NCI-H2196 (cell line): ENCODE measurements around the gene NALCN.
A peak's percentile ranks its signal among the peaks of the same experiment; 100 is the strongest.

Experiments used
- DNase-seq: peaks from one replicate; lab custom pipeline; 2025; ENCODE audit not compliant: unreplicated experiment; lab: John Stamatoyannopoulos, UW

NALCN gene

DNA sequence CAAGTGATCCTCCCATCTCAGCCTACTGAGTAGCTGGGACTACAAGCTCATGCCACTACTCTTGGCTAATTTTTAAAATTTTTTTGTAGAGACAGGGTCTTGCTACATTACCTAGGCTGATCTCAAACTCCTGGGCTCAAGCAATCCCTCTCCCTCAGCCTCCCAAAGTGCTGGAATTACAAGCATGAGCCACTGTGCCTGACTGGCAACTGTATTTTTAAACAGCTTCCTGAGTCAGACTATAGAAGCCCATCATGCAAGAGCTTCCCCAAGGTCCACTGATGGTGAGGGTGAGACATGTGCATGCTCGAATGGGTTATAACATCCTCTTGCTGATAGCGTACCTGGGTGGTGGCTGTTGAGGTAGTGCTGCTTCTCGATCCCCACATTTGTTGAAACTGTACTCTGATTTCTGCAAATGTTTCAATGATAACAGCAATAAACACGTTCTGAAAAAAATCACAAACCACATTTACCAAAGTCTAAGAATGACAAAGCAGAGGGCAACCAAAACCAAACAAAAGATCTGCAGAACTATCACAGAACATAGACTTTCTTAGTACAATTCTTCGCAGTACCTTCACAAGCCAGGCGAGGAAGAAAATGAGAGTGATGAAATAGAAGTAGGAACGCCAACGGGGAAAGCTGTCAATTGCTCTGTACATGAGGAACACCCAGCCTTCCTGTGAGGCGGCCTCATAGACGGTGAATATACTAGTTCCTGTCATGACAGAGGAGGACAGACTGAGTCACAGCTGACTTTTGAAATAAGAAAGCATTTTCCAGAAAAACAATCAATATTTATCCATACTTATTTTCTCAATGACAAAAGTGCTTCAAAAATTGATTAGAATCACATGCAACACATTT, 124.4 kb downstream of the NALCN start:
- no peak for DNase-seq

DNA sequence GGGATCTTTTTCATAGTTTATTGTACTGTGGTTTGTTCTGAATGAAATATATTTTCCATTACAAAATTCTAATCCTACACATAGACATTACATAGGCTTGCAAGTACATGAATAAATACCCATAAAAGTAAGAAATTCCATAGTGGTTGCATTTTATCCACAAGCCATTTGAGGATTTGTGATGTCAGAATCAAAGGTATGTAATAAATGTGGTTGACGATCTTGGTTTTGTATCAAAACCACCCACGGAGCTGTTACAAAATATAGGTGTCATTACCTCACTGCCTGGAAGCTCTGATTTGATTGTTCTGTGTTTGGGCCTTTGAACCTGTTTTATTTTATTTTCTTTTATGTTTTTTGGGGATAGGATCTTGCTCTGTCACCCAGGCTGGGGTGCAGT, 125.1 kb downstream of the NALCN start:
- DNase-seq = no peak

DNA sequence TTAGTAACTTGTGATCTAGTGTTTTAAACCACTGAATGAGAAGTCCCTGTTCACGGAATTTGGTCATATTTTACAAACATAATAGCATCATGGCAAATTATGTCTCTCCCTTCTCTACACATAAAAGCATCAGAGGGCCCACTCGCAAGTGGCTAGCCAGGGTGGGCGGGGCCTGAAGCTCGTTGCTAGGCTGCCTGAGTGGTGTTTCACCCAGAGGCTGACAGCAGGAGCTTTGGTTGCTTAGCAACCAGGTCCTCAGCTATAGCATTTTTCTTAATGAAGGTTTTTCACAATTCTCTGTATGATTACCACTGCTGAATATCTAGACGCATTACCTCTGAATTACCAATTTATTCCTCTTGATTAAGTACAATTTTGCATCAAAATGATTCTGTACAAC, 126.5 kb downstream of the NALCN start:
- DNase-seq = peak; percentile 4

DNA sequence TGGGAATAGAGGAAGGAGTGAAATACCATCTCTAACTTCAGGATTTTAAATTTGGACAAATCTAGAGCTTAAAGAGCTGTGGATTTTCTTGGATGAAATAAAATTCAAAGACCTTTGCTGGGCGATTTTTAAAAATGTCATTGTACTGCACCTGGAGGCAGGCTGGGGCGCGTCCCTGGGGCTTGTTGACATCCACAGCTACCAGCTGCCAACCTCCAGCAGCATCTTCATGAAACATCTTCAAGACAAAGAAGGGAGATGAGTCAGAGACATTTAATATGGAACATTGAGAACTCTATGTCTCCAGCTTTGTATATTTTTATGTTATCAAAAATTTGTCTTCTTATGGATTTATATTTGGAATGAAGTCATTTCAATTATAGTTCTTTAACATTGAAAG, 132.5 kb downstream of the NALCN start:
- no peak for DNase-seq

DNA sequence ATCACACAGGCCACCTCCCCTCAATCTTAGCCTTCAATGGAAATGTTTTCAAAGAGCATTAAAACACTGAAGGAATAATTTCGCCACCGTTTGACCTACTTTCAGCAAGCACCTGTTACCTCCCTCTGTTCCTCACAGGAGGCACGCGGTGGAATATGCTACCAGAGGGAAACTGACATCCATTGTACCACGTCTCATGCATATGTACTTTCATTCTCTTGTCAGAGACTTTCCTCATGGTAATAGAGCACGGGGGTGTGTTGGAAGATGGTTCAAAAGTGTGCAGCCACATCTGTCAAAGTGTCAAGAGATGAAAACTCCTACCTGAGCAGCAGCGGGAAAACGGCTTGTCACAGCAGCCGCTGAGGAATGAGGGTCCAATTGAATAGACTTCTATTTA, 143.4 kb downstream of the NALCN start:
- no peak for DNase-seq

DNA sequence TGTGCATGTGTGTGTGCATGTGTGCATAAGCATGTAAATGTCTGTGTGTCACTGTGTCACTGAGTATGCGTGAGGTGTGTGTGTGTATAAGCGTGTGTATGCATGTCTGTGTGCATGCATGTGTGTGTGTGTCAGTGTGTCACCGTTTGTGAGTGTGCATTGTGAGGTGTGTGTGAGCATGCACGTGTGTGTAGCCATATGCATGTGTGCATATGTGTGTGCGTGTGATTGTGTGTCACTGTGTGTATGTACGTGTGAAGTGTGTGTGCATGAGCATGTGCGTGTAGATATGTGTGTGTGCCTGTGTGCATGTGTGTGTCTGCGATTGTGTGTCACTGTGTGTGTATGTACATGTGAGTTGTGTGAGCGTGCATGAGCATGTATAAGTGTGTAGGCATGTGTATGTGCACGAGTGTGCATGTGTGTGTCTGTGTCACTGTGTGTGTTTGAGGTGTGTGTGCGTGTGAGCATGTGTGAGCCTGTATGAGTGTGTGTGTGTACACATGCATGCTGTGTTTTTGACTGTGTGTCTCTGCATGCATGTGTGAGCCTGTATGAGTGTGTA, 144.5 kb downstream of the NALCN start:
- no peak for DNase-seq

DNA sequence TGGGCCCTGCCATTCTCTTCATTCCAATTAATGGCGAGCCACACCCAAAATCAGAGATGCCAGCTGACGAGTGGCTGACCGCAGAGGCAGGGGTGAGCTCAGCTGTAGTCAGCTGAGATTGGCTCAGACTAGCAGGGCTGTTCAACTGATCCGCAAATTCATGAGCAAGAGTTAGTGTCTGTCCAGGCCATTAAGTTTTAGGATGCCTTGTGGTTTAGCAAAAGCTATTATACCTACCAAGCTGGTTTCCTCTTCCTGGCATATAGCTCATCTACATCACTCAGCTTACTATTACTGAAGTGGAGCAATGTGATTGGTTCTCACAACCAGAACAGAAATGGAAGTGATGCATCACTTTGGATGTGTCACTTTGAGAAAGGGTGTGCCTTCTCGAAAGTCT, 148.7 kb downstream of the NALCN start:
- no peak for DNase-seq

DNA sequence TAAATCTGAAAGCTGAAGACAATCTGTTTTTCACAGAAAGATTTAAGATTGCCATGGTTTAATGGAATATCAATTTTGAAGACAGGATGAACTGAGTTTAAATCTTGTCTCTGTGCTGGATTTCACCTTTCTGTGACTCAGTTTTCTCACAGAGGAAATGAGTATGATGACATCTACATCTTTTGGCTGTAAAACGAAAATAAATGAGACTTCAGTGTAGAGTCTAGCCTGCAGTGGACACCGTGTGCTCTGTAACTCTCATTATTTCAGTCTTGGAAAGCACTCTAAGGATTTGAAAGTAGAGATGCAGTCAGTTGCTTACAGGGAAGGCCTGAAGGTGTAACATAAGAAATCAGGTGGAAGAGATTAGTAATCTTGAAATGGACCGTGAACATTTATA, 150.4 kb downstream of the NALCN start:
- no peak for DNase-seq

DNA sequence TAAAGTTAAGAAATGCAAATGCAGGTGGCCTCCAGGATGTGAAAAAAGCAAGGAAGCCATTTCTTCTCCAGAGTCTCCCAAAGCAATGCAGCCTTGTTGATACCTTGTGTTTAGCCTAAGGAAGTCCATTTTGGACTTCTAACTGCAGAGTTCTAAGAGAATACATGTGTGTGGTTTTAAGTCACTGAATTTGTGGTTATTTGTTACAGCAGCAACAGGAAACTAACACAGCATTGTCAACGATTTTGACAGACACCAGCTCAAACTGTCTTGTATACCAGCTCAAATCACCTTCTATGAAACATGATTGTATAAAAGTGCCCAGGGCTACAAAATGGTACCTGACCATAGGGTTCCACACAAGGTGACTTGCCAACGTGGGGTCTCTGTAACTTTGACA, 151.4 kb downstream of the NALCN start:
- DNase-seq = no peak

DNA sequence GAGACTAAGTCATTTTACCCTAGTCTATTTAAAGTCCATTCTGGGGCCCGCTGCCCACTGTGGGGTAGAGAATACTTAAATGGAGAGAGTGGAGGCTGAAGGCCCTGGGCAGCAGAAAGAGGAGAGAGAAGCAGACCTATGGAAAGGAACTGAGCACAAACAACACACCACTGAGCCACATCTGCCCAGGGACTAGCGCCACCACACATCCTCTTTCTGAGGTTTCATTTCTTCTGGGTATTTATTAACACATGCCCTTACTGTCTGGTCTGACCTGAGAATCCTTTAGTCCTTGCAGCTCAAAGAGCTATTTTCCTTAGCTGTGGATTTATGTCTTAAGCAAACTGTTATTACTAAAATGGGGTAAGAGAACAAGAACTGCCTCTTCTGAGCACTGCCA, 154.0 kb downstream of the NALCN start:
- DNase-seq = no peak

DNA sequence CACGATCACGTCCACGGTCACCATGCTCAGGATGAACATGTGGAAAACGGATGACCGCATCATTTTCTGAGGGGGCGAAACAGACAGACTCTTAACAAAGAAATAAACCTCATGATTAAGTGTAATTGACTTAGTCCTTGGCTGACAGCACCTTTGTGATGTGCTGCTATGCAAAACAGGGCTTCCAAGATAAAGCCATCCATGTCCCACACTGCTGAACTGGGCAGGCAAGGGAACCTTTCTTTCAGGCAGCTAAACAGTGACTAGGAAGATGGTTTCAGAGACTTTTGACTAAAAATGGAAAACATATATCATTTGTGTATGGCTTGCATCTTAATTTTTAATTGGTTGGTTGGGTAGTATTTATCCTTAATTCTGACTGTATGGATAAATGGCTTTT, 157.8 kb downstream of the NALCN start:
- no peak for DNase-seq

DNA sequence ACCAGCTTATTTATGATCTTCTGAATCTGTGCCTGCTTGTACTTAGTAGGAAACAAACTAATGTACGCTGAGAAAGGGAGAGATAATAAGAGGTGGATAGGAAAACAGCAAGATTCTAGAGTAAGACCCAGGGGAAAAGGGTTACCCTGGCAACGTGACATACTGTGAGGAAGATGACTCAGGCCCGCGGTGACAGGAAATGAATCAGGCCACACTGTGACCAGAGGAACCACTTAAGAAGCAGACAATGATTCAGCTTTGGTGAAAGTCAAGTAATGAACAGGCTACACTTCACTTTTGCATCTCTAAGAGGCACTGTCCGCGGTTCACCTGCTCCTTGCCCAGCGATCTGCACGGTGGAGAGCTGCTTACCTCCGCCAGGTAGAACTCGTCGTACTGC, 158.2 kb downstream of the NALCN start:
- no peak for DNase-seq

DNA sequence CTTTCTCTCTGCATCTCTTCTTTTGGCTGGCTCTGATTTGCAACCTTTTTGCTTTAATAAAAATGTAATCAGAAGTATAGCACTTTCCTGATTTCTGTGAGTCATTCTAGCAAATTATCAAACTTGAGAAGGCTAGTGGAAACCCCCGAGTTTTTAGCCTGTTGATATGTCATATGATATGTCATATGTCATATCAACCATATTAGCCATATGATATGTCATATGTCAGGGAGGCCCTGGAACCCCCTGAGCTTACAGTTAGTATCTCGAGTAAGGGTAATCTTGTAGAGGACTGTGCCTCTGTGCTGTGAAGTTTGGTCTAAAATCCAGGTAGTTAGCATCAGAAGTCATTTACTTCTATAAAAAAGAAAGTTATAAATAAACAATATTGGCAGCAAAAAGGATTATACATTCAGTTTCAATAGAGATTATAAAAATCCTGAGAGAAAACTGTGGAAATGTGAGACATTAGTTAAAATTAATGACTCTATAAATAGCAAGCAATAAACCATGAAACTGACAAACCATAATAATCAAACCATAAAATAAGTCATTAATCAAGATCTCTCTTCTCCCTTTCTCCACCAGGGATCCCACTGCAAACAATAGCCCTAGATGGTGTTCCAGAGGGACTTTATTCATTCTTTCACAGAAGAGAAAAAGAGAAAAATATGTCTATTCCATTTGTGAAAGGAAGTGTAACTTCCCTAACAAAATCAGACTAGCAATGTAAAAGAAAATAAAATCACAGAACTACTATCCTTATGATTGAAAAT, 167.4 kb downstream of the NALCN start:
- DNase-seq = no peak

DNA sequence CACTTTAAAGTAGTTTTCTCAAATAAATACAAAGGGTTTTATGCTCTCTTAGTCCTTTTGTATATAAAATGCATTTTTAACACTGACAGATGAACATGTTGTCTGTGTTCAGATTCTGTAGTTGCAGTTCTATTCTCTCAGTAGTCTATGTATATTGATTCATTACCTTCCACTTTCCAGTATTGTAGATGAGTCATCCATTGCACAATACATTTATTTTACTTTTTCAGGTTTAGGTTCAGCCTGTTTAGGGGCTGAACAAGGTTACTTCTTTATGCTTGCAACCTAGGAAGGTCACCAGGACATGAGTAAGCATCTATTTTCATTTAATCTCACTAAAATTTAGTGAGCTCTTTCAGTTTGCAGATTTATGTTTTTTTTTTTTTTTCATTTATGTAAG, 173.6 kb downstream of the NALCN start:
- DNase-seq = no peak

DNA sequence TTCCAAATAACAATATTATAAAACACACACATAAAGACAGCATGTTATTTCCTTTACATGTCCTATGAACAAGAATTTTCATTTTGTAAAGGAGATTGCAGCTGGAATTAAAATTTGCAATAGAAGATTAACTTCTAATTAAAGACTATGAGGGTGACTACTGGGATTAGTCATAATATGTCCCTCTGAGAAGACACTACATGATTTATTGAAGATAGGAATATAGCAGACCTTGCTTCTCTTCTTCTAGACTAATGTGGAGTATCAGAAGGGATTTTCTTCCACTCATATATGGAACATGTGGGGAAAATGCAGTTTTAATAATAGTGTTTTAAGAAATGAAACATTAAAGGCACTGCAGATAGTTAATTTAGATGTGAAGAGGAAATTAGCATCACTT, 177.8 kb downstream of the NALCN start:
- DNase-seq = no peak

DNA sequence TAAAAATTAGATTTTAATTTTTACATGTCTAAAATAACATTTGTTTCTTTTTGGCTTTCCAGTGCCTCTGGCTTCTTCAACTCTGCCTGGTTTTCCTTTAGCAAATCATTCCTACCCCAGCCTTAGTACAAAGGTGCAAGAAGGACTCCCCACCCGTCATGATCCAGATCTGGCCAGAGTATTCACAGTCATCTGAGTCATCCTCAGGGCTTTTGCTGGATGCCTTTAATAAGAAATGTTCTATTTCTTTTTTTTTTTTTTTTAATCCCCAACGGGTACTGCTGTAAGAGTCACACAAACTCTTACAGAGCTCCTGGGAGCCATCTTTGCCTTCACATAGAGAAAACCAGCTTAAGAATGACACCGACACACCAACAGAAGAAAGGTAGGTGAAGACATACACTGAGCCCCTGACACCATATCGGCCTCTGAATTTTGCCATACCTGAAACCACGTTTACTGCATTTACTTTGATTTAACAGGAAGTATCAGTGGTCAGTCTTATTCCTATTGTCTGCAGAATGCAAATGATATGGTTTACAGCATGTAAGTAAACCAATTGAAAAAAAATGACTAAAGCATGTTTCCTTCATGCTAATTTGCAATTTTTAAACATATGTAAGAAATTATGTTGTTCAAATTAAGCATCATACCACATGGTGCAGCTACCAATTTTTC, 184.4 kb downstream of the NALCN start:
- no peak for DNase-seq

DNA sequence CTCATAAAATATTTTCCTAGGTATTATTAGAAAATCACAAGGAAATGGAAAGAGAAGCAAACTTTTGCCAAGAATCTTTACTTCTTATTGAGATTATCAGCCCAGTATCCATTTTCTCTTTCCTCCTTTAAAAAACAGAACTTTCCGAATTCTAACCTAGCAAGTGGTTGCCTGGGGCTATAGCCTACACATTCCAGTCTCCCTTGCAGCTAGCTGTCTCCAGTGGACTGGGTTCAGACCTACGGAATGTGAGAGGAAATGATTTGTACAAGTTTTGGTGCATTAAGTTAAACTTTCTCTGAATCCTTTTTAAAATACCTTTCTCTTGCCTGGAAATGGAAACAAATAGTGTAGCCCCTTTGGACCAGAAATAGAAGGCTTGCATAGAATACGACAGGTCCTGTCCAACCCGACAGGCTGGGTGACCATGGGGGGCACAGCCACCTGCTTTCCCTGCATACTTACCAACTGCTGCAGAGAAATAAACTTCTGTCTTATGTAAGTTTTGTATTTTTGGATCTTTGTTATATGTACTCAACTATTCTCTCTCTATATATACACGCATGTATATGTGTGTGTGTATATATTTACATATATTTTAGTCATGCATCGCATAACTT, 185.9 kb downstream of the NALCN start:
- DNase-seq = no peak

DNA sequence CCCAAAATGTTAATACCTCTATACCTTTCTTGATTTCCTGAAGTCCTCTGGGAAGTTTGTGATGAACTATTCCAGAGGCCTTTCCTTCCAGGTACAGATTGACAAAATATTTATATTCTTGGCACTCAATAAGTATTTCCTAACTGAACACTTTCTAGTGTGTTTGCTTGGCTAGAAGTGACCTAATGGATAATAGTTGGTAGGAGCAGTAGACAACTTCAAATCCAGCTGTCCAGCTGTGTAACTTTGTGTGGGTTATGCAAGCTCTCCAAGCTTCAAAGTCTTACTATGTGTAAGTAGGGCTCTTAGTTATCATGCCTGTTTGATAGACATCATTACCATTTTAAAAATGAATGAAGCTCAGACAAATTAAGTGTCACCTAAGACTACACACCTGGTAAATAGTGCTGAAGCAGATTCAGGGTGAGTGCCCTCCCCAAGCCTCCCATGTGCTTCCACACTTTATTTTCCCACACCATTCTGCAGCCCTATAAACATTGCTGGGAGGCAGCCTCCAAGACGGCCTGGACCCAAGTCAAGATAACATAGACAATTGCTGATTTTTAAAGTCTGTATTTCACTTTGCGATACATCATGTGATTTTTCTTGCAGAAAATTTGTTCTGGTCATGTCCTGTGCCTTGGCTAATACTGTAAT, 196.6 kb downstream of the NALCN start:
- no peak for DNase-seq

DNA sequence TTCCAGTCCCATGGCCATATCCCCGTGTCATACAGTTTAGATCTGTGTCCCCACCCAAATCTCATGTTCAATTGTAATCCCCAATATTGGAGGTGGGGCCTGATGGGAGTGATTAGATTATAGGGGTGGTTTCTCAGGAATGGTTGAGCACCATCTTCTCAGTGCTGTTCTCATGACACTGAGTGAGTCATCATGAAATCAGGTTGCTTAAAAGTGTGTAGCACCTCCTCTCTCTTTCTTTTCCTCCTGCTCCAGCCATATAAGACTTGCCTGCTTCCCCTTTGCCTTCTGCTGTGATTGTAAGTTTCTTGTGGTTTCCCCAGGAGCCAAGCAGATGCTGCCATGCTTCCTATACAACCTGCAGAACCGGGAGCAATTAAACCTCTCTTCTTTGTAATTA, 197.8 kb downstream of the NALCN start:
- no peak for DNase-seq

DNA sequence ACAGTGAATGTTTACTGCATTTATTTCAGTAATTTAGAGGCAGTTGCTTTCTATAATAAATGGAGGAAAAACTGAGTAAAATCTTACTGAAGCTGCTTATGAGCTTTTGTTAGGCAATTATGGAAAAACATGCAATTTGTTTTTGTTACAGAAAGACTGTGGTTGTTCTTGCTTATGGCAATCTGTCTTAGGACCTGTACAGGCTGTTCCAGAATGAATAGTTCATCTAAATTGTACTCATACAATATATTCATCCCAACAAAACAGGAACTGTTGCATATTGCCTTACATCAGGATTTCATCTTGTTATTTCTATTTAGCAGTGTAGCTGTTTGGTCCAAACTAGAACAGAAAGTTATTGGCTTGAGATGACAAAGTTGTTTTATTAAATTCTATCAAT, 199.2 kb downstream of the NALCN start:
- no peak for DNase-seq

DNA sequence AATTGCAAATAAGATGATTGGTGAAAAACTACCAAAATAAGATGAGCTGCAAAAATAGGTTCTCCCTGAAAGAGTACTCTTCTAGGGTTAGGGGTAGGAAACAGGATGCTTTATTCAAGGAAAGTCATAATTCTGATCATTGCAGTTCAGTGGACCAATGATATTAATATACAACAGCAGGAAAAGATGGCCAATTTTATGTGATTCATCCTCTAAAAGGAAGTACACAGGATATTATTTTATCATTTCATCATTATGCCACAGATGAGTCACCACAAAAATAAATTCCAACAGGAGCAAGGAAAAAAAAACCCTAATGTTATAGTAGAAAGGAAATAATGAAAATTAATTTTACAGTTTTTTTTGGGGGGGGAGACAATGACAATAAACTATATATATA, 205.0 kb downstream of the NALCN start:
- no peak for DNase-seq
